HepG2 (cell line): ENCODE data around the gene KIF3C. TPM values are rescaled to one million over a fixed set of nuclear protein-coding genes. Genes with fewer than 3 reads are reported as not detected.
"Not testable (repeated sequence)": the region's sequence is repeated elsewhere in the genome, so short reads cannot be mapped to it uniquely, and the experiment has no call there.

Source experiments
- ATAC-seq: fragments of 200-7000 bp; cut with Tn5 transposase; 3 replicates; pipeline ENCODE4 v1.9.1; 2020; ENCODE audit warnings: mild to moderate bottlenecking, moderate library complexity
- BruUV-seq: library from RNA; stranded (reverse); fragments of 400-500 nt; replicated peaks from 2 replicates; lab custom pipeline; 2021; lab: Mats Ljungman, UMichigan
- CTCF ChIA-PET: fragments of 300-600 bp; formaldehyde crosslinking; extraction: SDS; loops from one replicate; lab custom pipeline; 2021; ENCODE audit warnings: low total read pairs, inconsistent platforms, low intra/inter-chr PET ratio; lab: Yijun Ruan, JAX
- POLR2A ChIA-PET: fragments of 350-600 bp; sonication (Branson Sonifier 250); formaldehyde crosslinking; loops from one replicate; lab custom pipeline; 2020; ENCODE audit warnings: antibody characterized with exemption, inconsistent platforms; lab: Yijun Ruan, JAX
- DNase-seq: peaks from one replicate; pipeline ENCODE4 v3.0.0-alpha.2; 2015; ENCODE audit warnings: low spot score
- FAIRE-seq: peaks from 3 replicates; lab custom pipeline; 2011; peaks lifted over from hg19 to GRCh38; lab: Jason Lieb, UNC
- H2AFZ ChIP-seq: one replicate; pipeline ENCODE4 v1.6.1; 2011; ENCODE audit warnings: low read length, inconsistent platforms
- H3K27ac ChIP-seq: fragments of 300-600 bp; 3 replicates; pipeline ENCODE4 v1.8.0; 2011; ENCODE audit warnings: mixed run types, mild to moderate bottlenecking, mixed read lengths, low read length, inconsistent platforms; ENCODE audit not compliant: insufficient read depth; ENCODE audit errors: extremely low read length
- H3K27me3 ChIP-seq, 2 experiments: fragments of 200-600 bp in 1 of 2; 2 replicates in 1 of 2; 3 replicates in 1 of 2; pipeline versions ENCODE4 v1.6.0 to v1.8.0; 2011; ENCODE audit warnings: low read length in 2 of 2, mild to moderate bottlenecking in 2 of 2, moderate library complexity in 2 of 2, inconsistent platforms in 1 of 2; ENCODE audit not compliant: insufficient read depth in 2 of 2, control insufficient read depth in 1 of 2
- H3K36me3 ChIP-seq, 2 experiments: fragments of 200-600 bp in 1 of 2; replicated peaks in 1 of 2; 2 replicates in 1 of 2; 3 replicates in 1 of 2; pipeline versions ENCODE4 v1.5.1 to v1.8.0; 2011; ENCODE audit warnings: low read length in 2 of 2, inconsistent platforms in 1 of 2; ENCODE audit not compliant: insufficient read depth in 2 of 2, control insufficient read depth in 1 of 2
- H3K4me1 ChIP-seq: 2 replicates; pipeline ENCODE4 v1.5.1; 2012; ENCODE audit warnings: low read length, inconsistent platforms; ENCODE audit not compliant: insufficient read depth
- H3K4me2 ChIP-seq: 2 replicates; pipeline ENCODE4 v1.6.0; 2011; ENCODE audit warnings: low read depth, low read length, inconsistent platforms
- H3K4me3 ChIP-seq, 3 experiments: fragments of 200-600 bp in 1 of 3; sonication (generic), shearing (Covaris generic) in 1 of 3; replicated peaks in 1 of 3; 2 replicates each; pipeline ENCODE4 v1.5.1; 2011 to 2016; ENCODE audit warnings: low read length in 3 of 3, inconsistent platforms in 2 of 3, low read depth in 2 of 3, mild to moderate bottlenecking in 2 of 3, control low read depth in 1 of 3, mixed read lengths in 1 of 3; ENCODE audit not compliant: insufficient read depth in 1 of 3
- H3K79me2 ChIP-seq: one replicate; pipeline ENCODE4 v1.6.1; 2011; ENCODE audit warnings: low read length, inconsistent platforms; ENCODE audit not compliant: insufficient read depth
- H3K9ac ChIP-seq: 2 replicates; pipeline ENCODE4 v1.6.0; 2011; ENCODE audit warnings: mild to moderate bottlenecking, low read depth, low read length, inconsistent platforms; ENCODE audit not compliant: insufficient read depth
- H3K9me3 ChIP-seq: 2 replicates; pipeline ENCODE4 v1.5.1; 2012; ENCODE audit warnings: mild to moderate bottlenecking, low read length
- H4K20me1 ChIP-seq: 2 replicates; pipeline ENCODE4 v1.6.0; 2011; ENCODE audit warnings: inconsistent platforms, mild to moderate bottlenecking, low read length, moderate library complexity; ENCODE audit not compliant: insufficient read depth
- DMAP1 ChIP-seq: IDR thresholded peaks from 2 replicates; pipeline ENCODE4 v1.6.1; 2016
- NR2F2 ChIP-seq: IDR thresholded peaks from 2 replicates; pipeline ENCODE4 v1.6.1; 2012; ENCODE audit warnings: low read depth, inconsistent platforms, borderline replicate concordance
- PBX3 ChIP-seq: sonication (generic); formaldehyde crosslinking; IDR thresholded peaks from 2 replicates; pipeline ENCODE4 v1.8.1; 2023; ENCODE audit warnings: missing genetic modification reagents, inconsistent platforms, borderline replicate concordance
- ZMYM3 ChIP-seq: sonication (generic); formaldehyde crosslinking; IDR thresholded peaks from 2 replicates; pipeline ENCODE4 v1.5.1; 2020; ENCODE audit warnings: mild to moderate bottlenecking, missing genetic modification reagents
- ZNF770 ChIP-seq: sonication (generic); formaldehyde crosslinking; IDR thresholded peaks from 2 replicates; pipeline ENCODE4 v1.5.0; 2020; ENCODE audit warnings: mild to moderate bottlenecking, missing genetic modification reagents
- WGBS: methylation state at CpG from one replicate; pipeline ENCODE4 v1.1.6; 2017; ENCODE audit warnings: low lambda C conversion rate; 5-methylcytosine and 5-hydroxymethylcytosine counted together
- in situ Hi-C: cut with HindIII; loops from 2 replicates; pipeline ENCODE4 v1.10.0; 2017; ENCODE audit warnings: low pct_unique_long_range_greater_than_20kb; ENCODE audit not compliant: extremely low pct_ligation_motif_present
- intact Hi-C: fragments of 100-400 bp; cut with micrococcal nuclease; formaldehyde crosslinking; loops from one replicate; pipeline ENCODE4 v1.10.0; 2022; ENCODE audit not compliant: unreplicated experiment
- polyA plus RNA-seq, 8 experiments: library from polyadenylated mRNA; depleted of rRNA in 3 of 8; stranded (reverse) in 7 of 8; unstranded in 1 of 8; fragments of >200 nt; fragmentation: Illumina TruSeq in 4 of 8; extraction: Trizol in 4 of 8; gene quantifications; 2 replicates each; pipeline versions ENCODE4 v1.2.1 to v1.2.3, GENCODE V29; 2011 to 2016; ENCODE audit warnings: low read depth in 4 of 8, missing spikeins in 1 of 8, mixed read lengths in 1 of 8; ENCODE audit not compliant: insufficient read depth in 1 of 8
- total RNA-seq, 5 experiments: library from RNA; depleted of rRNA; stranded (reverse); fragments of >200 nt; fragmentation: Illumina TruSeq; extraction: Trizol; gene quantifications; 2 replicates each; pipeline ENCODE4 v1.2.3, GENCODE V29; 2016; ENCODE audit warnings: low read depth in 1 of 5

Gene KIF3C
- total and polyA plus RNA-seq, 2 of the 13 experiments (the other 11 are each of a cell fraction or from before 2014, with no cell fraction given): 3.6 to 4.9 TPM

- Histone ChIP-seq H3K9ac (no peak overlapping the region), H3K4me3 (no peak overlapping the region), H4K20me1 (no peaks in the 10 kb centered on the region), H3K4me1 (peaks cover 7% of the 10 kb centered on the region), H3K79me2 (no peaks in the 10 kb centered on the region), H3K27ac (no peak overlapping the region), H2AFZ (no peak overlapping the region), H3K36me3 (no peaks in the 10 kb centered on the region), H3K9me3 (no peaks in the 10 kb centered on the region), H3K27me3 (no peaks in the 10 kb centered on the region; a peak in 1 of 5 replicates), H3K4me2 (no peak overlapping the region)
- FAIRE-seq (no peak), ATAC-seq (peak; percentile 39), DNase-seq (no peak)
- POLR2A ChIA-PET: no interaction called here
- CTCF ChIA-PET: no interaction called here
- TF ChIP-seq ZMYM3 (CRISPR knock-in tag): 0 out of 2 replicates have a peak, but pooled peaks have one; percentile 31
- no peak for TF ChIP-seq DMAP1
- TF ChIP-seq NR2F2: no peak
- no peak for TF ChIP-seq PBX3 (CRISPR knock-in tag)
- TF ChIP-seq ZNF770 (CRISPR knock-in tag): peak; percentile 80
- in situ Hi-C loops: no loop called here
- no TSS peak for BruUV-seq
- intact Hi-C loops: no loop called here
- WGBS: 36% methylated on average over 3 of the region's 3 CpGs
Observed at GRCh38 chr2:25917832-25918231, 64.5 kb downstream of the KIF3C start.

GRCh38 chr2:25917411-25917810 is 64.9 kb downstream of the KIF3C start:
- DNase-seq, H3K9me3 ChIP-seq, POLR2A ChIA-PET, H3K4me2 ChIP-seq, FAIRE-seq, H3K79me2 ChIP-seq, CTCF ChIA-PET, H3K27me3 ChIP-seq, H3K27ac ChIP-seq, H3K9ac ChIP-seq, intact Hi-C loops, in situ Hi-C loops, H3K4me3 ChIP-seq, H2AFZ ChIP-seq, ATAC-seq, H4K20me1 ChIP-seq, BruUV-seq, H3K36me3 ChIP-seq: not testable (repeated sequence)
- 36% methylated on average over 7 of the region's 7 CpGs for whole genome bisulfite sequencing
- peaks cover 11% of the 10 kb centered on the region for H3K4me1 ChIP-seq
